ENCODE data around the gene FASLG. TPM values are rescaled to one million over a fixed set of nuclear protein-coding genes. Genes with fewer than 3 reads are reported as not detected.
"Not testable (repeated sequence)": the region's sequence is repeated elsewhere in the genome, so short reads cannot be mapped to it uniquely, and the experiment has no call there.

The FASLG gene
- polyA plus RNA-seq, 3 donors, result not detected

DNA sequence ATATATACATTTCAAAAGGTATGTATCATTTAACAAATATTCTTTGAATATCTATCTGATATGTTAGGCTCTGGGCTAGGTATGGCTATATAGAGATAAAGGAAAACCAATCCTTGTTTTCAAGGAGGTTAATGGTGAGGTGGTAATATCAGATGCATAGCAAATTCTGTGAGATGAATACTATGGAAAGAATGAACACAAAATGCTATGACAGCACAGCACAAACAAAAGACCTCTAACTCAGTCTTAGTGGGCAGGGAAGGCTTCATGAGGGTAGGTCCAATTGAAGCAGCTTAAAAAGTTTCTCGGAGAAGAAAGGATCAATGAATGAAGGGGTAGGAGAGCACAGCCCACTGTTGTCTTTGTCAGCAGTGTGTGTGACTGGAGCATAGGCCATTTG lies 27.2 kb downstream of the FASLG start:
- Mint-ChIP-seq H3K4me1 (no peaks in the 10 kb centered on the region), H3K4me3 (no peak overlapping the region), H3K36me3 (no peaks in the 10 kb centered on the region), H3K27ac (no peak overlapping the region), H3K27me3 (ENCODE audit: low read depth in 3 of 3) (no peaks in the 10 kb centered on the region), H3K9me3 (peaks cover 0 to 5% (median 2%) of the 10 kb centered on the region in 7 donors)
- H4K20me1 ChIP-seq (ENCODE audit: insufficient read depth, low read length), result no peaks in the 10 kb centered on the region
- no peak overlapping the region for H3K4me2 ChIP-seq (replicated peaks; ENCODE audit: extremely low read depth, low read length, poor library complexity, severe bottlenecking)
- H3K9me3 ChIP-seq (replicated peaks in 1 of 2; ENCODE audit: control insufficient read depth in 1 of 2, insufficient read depth in 1 of 2, low read length in 2 of 2), result no peaks in the 10 kb centered on the region
- no peak overlapping the region for H3K9ac ChIP-seq (ENCODE audit: insufficient read depth, low read length, poor library complexity, severe bottlenecking)
- no peaks in the 10 kb centered on the region for H3K27me3 ChIP-seq (ENCODE audit: control insufficient read depth in 2 of 2, insufficient read depth in 2 of 2, low read length in 2 of 2)
- intact Hi-C loops (cut with micrococcal nuclease), result no loop called here
- no peaks in the 10 kb centered on the region for H3K79me2 ChIP-seq (ENCODE audit: insufficient read depth, low read length)
- no peak for DNase-seq
- TF ChIP-seq, protein P1, sequence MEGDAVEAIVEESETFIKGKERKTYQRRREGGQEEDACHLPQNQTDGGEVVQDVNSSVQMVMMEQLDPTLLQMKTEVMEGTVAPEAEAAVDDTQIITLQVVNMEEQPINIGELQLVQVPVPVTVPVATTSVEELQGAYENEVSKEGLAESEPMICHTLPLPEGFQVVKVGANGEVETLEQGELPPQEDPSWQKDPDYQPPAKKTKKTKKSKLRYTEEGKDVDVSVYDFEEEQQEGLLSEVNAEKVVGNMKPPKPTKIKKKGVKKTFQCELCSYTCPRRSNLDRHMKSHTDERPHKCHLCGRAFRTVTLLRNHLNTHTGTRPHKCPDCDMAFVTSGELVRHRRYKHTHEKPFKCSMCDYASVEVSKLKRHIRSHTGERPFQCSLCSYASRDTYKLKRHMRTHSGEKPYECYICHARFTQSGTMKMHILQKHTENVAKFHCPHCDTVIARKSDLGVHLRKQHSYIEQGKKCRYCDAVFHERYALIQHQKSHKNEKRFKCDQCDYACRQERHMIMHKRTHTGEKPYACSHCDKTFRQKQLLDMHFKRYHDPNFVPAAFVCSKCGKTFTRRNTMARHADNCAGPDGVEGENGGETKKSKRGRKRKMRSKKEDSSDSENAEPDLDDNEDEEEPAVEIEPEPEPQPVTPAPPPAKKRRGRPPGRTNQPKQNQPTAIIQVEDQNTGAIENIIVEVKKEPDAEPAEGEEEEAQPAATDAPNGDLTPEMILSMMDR (IDR thresholded peaks at IDR 0.05), result no peak
- H3K4me1 ChIP-seq (ENCODE audit: control insufficient read depth in 1 of 2, insufficient read depth in 2 of 2, low read length in 2 of 2), result no peaks in the 10 kb centered on the region
- H2AFZ ChIP-seq (ENCODE audit: insufficient read depth, low read depth, low read length, poor library complexity, severe bottlenecking), result no peak overlapping the region
- H3K4me3 ChIP-seq (replicated peaks in 1 of 3; ENCODE audit: low read depth in 2 of 3, low read length in 3 of 3), result no peak overlapping the region
- no peaks in the 10 kb centered on the region for H3K36me3 ChIP-seq (replicated peaks in 1 of 2; ENCODE audit: control insufficient read depth in 1 of 2, insufficient read depth in 2 of 2, low read length in 2 of 2)
- no CpG with 5 or more reads among the region's 1 CpG for WGBS (ENCODE audit: insufficient coverage)
- H3K27ac ChIP-seq (ENCODE audit: low read depth in 1 of 2, low read length in 2 of 2), result no peak overlapping the region

DNA sequence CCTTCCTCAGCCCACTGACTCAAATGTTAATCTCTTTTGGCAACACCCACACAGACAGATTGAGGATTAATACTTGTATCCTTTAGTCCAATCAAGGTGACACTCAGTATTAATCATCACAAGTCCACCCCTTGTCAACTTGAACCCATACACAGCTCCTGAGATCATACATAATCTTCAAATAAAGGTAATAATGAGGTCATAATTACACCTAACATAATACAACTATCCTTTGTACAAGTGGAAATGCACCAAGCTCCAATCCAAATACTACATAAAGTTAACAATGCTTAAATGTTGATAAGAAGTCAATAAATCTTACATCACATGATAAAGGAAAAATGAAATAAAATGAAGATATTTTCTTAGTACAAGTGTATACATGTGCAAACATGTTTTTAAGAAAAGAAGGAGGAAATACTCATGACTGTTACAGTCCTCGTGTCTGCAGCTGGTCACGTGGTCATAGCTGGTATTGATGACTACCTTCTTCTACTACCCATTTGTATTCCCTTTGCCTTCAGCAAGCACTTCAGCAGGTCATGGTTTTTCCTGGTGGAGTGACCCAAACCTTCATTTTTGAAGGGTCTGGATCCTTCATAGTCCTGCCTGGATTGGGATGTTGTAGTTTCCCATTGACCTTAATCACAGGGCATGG lies 29.7 kb downstream of the FASLG start:
- no CpG with 5 or more reads among the region's 2 CpGs for whole genome bisulfite sequencing (ENCODE audit: insufficient coverage)
- H2AFZ ChIP-seq (ENCODE audit: insufficient read depth, low read depth, low read length, poor library complexity, severe bottlenecking); H3K4me1 Mint-ChIP-seq; H3K9me3 Mint-ChIP-seq; H4K20me1 ChIP-seq (ENCODE audit: insufficient read depth, low read length); H3K36me3 ChIP-seq (replicated peaks in 1 of 2; ENCODE audit: control insufficient read depth in 1 of 2, insufficient read depth in 2 of 2, low read length in 2 of 2); H3K9me3 ChIP-seq (replicated peaks in 1 of 2; ENCODE audit: control insufficient read depth in 1 of 2, insufficient read depth in 1 of 2, low read length in 2 of 2); H3K36me3 Mint-ChIP-seq; H3K27ac ChIP-seq (ENCODE audit: low read depth in 1 of 2, low read length in 2 of 2); H3K4me3 Mint-ChIP-seq; H3K9ac ChIP-seq (ENCODE audit: insufficient read depth, low read length, poor library complexity, severe bottlenecking); H3K4me2 ChIP-seq (replicated peaks; ENCODE audit: extremely low read depth, low read length, poor library complexity, severe bottlenecking); H3K27ac Mint-ChIP-seq; H3K27me3 ChIP-seq (ENCODE audit: control insufficient read depth in 2 of 2, insufficient read depth in 2 of 2, low read length in 2 of 2); intact Hi-C loops (cut with micrococcal nuclease); H3K4me3 ChIP-seq (replicated peaks in 1 of 3; ENCODE audit: low read depth in 2 of 3, low read length in 3 of 3); H3K79me2 ChIP-seq (ENCODE audit: insufficient read depth, low read length); DNase-seq; H3K4me1 ChIP-seq (ENCODE audit: control insufficient read depth in 1 of 2, insufficient read depth in 2 of 2, low read length in 2 of 2); H3K27me3 Mint-ChIP-seq (ENCODE audit: low read depth in 3 of 3): not testable (repeated sequence)

DNA sequence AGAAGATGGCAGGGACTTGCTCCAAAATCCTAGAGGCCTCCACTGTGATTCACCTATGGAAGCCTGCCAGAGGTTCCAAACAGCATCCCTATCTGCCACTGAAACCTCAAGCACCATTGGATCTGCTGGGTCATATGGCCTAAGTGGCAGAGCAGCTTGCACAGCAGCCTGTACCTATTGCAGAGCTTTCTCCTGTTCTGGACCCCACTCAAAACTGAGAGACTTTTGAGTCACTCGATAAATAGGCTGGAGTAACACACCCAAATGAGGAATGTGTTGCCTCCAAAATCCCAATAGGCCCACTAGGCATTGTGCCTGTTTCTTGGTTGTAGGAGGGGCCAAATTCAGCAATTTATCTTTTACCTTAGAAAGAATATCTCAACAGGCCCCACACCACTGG lies 32.0 kb downstream of the FASLG start:
- H3K9me3 Mint-ChIP-seq; H3K9me3 ChIP-seq (replicated peaks in 1 of 2; ENCODE audit: control insufficient read depth in 1 of 2, insufficient read depth in 1 of 2, low read length in 2 of 2); H3K4me1 Mint-ChIP-seq; H3K36me3 ChIP-seq (replicated peaks in 1 of 2; ENCODE audit: control insufficient read depth in 1 of 2, insufficient read depth in 2 of 2, low read length in 2 of 2); H3K27ac Mint-ChIP-seq; H2AFZ ChIP-seq (ENCODE audit: insufficient read depth, low read depth, low read length, poor library complexity, severe bottlenecking); H3K4me3 ChIP-seq (replicated peaks in 1 of 3; ENCODE audit: low read depth in 2 of 3, low read length in 3 of 3); H3K4me2 ChIP-seq (replicated peaks; ENCODE audit: extremely low read depth, low read length, poor library complexity, severe bottlenecking); H3K36me3 Mint-ChIP-seq; H3K9ac ChIP-seq (ENCODE audit: insufficient read depth, low read length, poor library complexity, severe bottlenecking); H3K27ac ChIP-seq (ENCODE audit: low read depth in 1 of 2, low read length in 2 of 2); H3K27me3 ChIP-seq (ENCODE audit: control insufficient read depth in 2 of 2, insufficient read depth in 2 of 2, low read length in 2 of 2); intact Hi-C loops (cut with micrococcal nuclease); H3K4me3 Mint-ChIP-seq; H3K27me3 Mint-ChIP-seq (ENCODE audit: low read depth in 3 of 3); H4K20me1 ChIP-seq (ENCODE audit: insufficient read depth, low read length); DNase-seq; H3K4me1 ChIP-seq (ENCODE audit: control insufficient read depth in 1 of 2, insufficient read depth in 2 of 2, low read length in 2 of 2); H3K79me2 ChIP-seq (ENCODE audit: insufficient read depth, low read length): not testable (repeated sequence)
- 80% methylated on average over 1 of the region's 1 CpG for WGBS (ENCODE audit: insufficient coverage)
